Dedifferentiated amniotic fluid mesenchymal stem cell (primary cell): Measurements from ENCODE around the gene AADACL4.

Source experiments
- DNase-seq: peaks from one replicate; pipeline ENCODE4 v3.0.0-alpha.2; 2016; ENCODE audit errors: extremely low spot score

Gene AADACL4

DNA sequence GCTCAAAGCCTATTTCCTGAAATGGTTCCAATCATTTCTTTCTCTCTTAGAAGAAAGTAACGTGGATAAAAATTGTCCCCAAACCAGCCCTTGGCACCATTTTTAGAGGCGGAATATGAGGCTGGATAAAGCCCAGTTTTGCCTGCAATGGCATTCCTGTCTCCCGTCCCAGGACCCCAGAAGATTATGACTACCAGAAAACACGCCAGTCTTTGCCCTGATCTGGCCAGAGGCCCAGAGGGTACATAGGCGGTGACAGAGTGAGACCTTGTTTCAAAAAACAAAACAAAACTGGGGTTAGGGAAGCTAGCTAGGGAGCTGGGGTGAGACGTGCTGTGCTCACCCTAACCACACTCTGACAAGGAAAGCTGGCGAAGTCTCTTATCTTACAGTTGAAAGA lies at the start of gene AADACL4:
TSS of gene AADACL4 (plus strand) at position 301 of the 400 bp plus-strand sequence. CDS start 462 bp downstream, outside the sequence.
- no peak for DNase-seq

DNA sequence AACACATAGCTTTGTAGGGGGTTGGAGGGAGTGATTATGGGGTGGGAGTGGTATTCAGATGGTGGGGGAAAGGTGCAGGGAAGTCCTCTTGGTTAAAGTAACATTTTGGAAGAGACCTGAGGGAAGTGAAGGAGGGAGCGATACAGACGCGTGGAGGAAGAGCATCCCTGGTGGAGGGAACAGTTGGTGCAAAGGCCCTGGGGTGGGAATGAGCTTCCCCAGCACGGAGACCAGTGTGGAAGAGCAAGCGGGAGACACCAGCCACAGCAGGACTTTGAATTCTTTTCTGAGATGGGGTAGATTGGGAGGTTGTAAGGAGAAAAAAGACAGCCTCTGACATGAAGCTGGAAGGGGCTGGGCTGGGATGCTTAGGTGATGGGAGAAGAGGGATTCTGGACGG lies 49.4 kb upstream of the AADACL4 start:
- no peak for DNase-seq

DNA sequence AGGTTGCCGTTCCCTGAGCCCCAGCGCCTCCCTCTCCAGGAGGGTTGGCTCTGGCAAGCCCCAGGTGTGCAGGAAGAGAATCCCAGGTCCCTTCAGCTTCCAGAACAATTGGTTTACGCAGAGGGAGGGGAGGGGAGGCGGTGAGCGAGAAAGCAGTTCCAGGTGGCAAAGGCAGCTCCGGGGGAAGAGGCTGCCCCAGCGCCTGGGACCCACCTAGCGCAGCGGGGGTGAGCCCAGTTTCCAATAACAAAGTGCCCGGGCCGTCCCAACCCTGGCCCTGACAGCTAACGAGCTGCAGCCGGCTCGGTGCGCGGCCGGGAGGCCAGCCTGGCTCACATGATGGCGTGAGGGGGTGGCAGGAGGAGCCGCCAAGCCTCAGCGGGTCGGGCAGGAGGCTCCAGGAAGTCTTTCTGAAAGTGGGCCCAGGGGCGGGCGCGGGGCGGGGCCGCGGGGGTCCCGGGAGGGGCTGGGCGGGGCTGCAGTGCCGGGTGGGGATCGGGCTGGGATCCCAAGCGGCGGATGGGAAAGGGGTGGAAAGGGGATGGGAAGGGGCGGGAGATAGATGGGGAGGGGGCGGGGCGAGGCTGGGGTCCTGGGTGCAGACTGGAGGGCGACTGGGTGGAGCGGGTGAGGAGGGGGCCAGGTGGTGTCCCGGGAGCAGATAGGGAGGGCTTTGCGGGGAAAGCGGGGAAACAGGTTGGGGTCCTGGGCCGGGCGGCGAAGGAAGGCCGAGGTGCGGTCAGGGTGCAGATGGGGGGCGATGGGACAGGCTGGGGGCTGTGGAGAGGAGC lies 48.7 kb upstream of the AADACL4 start:
- DNase-seq: no peak

DNA sequence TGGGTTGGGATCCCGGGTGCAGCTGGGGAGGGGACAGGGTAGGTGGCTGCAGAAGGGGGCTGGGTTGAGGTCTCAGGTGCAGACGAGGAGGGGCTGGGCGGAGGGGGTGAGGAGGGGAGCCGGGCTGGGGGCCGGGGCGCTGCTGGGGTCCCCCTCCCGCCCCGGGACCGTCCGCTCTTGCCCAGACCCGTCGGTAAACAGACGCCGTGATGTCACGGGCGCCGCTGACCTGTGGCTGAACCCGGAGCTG lies 48.2 kb upstream of the AADACL4 start:
- DNase-seq: no peak

DNA sequence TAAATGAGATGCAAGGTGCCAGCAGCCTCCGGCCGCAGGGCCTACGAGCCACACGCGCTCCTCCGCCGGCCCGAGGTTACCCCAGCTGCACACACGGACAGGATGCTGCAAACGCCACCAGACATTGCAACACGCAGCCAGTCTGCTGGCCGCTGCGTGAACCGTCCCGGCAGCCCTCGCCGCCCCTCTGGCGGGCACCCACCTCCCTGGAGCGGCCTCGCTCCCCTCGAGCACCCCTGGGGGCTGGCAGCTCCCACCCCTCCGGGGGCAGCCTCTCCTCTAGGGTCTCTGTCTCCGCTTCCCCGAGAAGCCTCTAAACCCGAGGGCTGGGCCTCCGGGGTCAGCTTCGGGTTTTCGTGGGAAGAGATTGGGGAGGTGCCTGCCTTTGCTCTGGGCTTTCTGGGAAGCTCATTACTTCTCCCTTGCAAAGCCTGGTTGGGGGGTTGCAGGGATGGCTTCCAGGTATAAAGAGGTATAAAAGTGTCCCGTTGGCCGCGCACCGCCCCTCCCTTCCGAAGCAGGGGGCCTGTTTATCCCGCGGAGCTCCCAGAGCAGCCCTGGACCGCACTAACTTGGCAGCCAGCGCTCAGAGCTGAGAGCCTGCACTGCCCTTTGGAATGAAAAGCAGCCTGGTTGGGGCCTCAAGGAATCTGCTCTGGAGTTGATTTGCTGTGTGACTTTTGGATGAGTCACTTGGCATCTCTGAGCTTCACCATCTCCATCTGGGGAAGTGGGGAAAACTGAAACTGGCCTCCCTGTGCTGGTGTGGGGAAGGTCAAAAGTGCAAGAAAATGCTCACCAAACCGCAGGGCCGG lies 47.7 kb upstream of the AADACL4 start:
- DNase-seq: peak; percentile 96

DNA sequence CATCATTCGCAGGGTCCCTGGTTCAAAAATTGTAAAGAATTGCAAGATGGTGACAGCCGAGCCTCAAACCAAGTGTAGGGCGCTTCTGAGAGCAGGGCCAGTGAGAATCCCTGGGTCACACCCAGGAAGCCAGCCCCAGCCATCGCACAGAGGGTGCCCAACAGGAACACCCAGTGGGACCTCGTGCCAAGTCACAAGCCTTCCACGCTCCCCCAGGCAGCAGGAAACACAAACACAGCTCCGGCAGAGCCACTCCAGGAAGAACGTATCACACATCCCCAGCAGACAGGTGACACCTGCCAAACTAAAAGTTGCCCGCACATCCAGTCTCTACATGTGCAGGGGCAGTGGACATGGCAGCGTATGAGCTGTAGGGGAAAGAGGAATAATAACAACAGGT lies 46.1 kb upstream of the AADACL4 start:
- no peak for DNase-seq

DNA sequence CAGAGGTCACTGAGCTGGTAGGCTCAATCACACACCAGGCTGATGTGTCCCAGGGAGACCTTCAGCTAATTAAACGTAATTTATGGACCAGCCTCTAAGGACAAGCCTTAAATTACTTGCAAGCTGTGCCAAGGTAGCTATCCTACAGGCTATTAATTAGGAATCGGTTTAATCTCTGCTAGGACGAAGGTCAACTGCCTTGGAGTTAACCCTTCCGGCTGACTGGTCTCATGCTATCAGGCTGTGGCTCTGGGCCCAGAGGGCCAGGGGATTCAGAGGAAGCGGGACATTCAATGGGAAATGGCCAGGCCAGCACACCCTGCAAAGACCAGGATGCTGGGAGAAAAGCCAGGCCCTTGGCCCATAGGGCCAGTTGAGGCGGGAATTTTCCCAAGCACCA lies 44.9 kb upstream of the AADACL4 start:
- DNase-seq: no peak

DNA sequence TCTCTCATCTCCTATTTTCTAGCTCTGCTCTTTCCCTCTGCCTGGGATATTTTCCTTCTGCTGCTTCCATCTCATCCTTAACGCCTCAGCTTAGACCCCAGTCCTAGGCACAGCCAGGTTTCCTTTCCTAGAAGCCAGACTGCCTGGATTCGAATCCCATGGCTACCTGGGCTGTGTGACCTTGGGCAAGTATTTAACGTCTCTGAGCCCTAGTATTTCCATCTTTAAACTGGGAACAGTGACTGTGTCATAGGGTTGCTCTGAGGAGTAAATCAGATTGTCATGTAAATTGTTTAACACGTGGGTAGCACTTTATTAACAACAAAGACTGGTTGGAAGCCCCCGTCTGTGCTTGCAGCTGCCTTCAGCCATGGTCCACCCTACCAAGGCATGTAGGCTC lies 44.2 kb upstream of the AADACL4 start:
- no peak for DNase-seq

DNA sequence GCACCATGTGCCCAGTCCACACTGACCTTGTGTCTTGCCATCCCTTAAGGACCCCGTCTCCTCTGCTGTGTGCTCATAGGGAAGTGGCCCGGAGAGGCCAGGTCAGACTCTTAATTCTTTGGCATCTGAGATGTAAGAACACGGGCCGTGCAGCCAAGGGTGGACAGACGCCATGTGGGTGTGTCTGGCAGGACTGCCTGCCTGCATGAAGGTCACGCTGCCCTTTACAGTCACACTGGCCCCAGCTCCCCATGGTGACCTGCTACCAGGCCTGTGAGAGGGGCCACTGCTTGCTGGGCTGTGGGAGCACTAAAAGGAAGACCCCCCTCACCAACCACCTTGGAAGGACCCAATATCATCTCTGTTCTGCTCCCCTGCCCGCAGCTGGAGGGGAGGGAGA lies 43.5 kb upstream of the AADACL4 start:
- no peak for DNase-seq

DNA sequence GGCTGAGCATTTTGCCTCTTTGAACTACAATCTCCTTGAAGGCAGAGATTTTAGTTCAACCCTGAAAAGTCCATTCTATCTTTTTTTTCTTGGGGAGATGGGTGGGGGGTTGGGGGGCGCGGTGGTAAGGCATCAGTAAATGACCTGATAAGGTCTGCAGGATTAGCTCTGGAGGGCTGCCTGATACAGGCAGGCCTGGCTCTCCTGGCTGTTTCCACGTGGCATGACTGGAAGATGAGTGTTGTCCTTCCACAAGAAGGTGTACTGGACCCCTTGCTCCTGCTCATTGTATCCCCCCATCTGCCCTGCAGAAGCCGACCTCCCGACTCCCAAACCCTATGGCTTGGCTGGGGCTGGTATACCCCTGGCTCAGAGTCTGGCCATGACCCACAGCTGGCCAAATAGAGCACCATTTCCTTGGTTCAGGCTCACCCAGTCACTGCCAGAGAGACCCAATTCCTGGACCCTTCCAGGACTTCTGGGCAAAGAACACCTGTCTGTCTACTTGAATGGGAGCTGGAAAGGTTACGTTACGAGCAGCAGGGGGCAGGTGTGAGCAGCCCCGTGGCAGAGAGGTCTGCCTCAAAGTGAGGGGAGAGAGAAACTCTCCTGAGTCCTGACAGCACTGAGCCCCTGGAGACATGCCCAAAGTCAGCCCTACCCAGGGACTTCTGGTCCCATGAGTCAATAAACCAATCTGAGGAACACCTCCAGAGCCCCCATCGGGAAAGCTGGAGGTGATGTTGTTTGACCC lies 42.8 kb upstream of the AADACL4 start:
- DNase-seq: no peak

DNA sequence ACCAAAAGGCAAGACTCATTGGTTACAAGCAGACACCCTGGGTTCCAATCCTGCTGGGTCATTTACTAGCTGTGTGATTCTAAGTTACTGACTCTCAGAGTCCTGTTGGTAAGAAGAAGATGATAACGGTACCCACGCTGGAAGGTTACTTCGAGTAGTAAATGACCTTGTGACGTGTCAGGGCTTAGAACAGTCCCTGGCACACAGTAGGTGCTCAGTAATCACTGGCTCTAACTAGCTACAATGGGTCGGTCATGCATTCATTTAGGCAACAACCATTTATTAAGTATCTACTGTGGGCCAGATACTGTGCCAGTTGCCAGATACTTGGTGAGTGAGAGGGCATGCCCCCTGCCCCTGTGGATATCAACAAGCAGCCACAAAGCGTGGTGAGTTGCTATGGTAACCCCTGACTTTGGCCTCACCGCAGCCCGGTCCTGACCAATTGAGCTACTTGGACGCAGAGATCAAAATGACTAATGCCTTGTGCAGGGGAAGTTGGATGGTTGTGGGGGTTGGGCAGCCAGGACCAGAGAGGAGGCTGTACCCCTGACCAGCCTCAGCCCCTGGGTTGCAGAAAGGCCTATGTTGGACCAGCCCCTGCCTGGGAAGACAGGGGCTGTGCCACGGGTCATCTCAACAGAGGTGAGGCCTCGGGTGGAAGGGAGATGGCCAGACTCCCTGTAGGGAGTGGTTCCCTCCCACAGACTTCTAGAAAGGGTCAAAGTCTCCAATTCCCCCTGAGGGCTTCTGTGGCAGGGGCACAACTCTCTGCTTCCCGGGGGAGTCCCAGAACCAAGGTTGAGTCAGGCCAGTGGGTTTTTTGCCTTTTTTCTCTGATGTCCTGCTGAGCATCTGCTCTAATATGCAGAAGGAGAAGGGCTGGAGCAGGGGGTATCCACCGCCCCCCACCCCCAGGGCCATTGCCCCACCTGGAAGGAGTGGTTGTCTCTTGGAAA lies 41.9 kb upstream of the AADACL4 start:
- DNase-seq: no peak

DNA sequence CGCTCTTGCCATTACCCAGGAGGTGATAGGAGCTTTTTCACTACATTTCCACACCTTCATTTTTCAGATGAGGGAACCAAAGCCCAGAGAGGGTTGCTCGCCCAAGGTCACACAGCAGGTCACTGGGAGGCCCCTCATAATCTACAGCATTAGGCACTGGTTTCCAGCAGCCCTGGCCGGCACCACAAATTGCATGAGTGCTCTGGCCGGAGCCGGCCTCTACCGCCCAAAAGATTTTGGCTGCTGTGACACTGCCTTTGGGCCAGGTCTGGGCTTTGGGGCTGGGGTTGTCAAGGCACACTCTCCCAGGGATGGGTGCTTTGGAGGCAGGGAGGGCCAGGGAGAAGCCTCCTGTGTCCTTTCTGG lies 41.2 kb upstream of the AADACL4 start:
- no peak for DNase-seq

DNA sequence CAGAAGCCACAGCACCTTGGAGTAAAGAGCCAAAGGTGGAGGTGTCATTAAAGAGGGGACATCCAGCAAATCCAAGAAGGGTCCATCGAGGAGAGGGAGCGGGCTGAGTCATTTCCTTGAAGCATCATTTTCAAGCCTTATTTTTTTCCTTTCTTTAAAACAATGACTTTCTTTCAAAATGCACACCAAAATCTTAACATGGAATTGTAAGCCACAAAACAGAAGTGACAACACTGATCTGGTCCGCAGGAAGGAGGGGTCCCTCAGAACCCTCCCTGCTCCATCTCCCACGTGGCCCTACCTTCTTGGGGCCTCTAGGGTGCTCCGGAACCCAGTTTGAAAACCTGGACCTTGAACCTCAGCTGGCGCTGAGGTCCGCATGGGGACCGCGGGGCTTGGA lies 40.7 kb upstream of the AADACL4 start:
- DNase-seq: no peak

DNA sequence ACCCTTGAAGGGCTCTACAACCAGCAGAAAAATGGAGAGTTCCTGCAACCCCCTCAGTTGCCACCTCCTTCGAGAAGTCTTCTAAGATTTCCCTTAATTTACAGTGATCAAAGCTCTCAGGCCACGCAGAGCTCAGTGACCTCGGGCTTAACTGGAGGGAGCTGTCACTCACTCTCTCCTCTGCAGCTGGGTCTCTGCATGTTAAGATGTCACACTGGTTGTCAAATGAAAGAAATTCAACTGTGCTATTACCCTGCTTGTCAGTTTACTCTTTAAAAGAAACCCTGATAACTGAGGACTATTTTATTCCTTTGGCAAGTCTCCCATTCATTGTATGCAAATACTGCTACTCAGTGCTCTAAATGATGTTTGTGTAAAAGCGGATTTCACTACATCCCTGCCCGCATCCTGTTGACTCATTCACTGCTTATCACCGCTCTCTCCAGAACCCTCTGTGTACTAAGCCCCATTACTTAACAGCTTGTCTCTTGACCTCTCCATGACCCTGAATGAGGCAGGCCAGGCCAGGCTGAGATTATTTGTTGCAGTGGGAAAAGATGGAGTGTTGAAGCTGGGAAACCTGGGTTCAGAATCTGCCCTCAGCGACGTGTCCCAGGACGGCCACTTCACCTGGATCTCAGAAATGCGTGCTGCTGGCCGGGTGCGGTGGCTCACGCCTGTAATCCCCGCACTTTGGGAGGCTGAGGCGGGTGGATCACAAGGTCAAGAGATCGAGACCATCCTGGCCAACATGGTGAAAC lies 39.6 kb upstream of the AADACL4 start:
- DNase-seq: peak; percentile 42

DNA sequence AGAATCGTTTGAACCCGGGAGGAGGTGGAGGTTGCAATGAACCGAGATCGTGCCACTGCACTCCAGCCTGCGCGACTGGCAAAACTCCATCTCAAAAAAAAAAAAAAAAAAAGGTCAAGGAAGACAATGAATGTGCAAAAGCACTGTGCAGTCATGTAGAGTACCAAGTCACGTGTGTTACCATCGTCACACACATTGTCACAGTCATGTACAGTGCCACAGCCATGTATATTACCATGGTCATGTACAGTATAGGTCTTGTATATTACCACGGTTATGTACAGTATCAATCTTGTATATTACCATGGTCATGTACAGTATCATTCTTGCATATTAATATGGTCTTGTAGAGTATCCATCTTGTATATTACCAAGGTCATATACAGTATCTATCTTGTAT lies 38.9 kb upstream of the AADACL4 start:
- no peak for DNase-seq

DNA sequence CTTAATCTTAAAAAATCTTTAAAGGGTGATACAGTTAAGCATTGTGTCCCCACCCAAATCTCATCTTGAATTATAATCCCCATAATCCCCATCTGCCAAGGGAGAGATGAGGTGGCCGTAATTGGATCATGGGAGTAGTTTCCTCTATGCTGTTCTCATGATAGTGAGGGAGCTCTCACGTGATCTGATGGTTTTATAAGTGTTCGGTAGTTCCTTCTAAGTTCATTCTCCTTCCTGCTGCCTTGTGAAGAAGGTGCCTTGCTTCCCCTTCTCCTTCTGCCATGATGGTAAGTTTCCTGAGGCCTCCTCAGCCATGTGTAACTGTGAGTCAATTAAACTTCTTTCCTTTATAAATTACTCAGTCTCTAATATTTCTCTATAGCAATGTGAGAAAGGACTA lies 36.6 kb upstream of the AADACL4 start:
- no peak for DNase-seq

DNA sequence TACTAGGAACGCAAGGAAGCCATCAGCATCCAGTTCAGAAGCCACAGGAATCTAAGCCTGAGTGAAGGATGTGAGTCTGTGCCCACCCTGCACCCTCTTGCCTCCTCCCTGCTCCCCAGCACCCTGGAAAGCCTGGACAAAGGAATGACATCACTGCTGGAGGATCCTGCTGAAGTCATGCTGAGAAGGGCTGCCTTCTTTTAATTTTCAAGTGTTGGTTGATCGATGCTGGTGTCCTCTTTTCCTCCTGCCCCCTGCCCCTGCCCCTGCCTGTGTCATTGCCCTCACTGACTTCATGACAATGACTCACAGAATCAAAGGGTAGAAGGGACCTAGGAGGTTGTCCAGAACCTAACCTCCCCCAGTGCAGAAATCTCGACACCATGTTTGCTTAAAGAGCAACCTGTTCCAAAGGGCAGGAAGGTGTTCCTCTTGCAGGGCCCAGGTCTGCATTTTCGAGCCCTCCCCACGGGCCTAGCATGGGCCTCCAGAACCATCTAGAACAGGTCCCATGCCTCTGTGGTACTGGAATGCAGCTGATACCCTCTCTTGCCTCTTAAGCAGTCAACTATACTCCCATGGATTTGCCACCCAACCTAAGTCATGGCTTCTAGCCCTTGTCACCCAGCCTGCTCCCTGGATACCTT lies 35.5 kb upstream of the AADACL4 start:
- no peak for DNase-seq

DNA sequence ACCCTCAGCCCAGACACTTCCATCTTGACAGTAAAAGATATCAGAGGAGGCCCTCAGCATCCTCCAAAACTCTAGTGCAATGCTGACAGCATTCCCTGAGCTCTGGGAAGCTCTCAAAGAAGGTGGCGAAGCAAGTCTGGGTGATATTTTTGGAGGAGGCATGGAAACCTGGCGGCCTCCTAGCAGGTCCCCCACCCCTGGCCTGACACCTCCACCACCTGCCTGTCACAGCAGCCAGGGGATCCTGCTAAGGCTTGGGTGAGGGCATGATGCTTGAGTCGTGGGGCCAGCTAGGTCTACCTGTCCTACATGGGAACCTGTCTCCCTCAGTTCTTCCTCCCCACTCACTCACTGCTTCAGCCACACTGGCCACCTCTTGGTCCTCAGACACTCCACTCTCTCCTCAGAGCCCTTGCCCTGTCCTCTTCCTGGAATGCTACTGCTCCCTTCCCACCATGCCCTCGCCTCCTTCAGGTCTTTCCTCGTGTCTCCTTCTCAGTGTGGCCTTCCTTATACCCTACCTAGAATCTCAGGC lies 34.3 kb upstream of the AADACL4 start:
- no peak for DNase-seq

DNA sequence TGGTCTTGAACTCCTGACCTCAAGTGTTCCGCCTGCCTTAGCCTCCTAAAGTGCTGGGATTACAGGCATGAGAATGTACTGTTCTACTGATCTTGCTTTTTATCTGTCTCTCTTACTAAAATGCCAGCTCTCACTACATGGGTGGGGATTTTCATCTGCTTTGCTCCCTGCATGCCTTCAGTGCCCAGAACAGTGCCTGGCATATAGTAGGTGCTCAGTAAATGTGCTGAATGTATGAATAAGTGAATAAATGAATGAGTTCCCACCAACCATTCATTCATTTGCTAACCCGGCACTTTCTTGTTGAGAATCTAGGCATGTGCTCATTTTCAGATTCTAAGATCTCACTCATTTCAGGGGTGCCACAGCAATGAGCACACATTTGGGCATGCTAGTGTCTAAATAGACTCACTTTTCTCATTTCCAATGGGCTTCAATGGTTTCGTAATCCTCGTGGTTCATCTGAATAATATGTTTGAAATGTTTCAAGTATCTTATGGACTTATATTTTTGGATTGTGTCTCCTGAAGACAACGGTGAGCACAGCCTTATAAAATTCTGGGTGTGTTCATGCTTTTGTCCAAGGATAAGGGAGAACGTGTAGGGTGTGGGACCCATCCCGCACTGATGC lies 33.5 kb upstream of the AADACL4 start:
- DNase-seq: peak; percentile 28

DNA sequence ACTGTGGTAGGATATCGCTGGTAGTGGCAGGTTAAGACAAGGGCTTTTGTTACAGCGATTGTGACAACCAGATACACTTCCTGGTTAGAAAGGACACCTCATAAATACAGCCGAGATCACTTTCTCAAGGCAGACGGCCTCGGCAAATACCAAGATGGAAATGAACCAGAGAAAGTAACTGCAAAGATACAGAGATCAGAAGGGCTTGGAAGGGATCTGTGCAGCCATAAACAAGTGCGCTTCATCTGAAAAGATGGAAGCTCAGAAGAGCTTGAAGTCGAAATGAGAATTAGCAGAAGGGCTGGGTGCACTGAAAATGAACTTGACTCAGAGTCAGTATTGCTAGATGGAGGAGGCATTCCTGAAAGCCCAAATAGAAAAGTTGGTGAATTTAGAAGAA lies 32.9 kb upstream of the AADACL4 start:
- DNase-seq: no peak
